LNCaP clone FGC (cell line): ENCODE measurements around the gene FIBCD1.

ENCODE experiments used
- DNase-seq: peaks from one replicate; pipeline ENCODE4 v3.0.0-alpha.2; 2011; ENCODE audit warnings: low read depth
- H3K4me3 ChIP-seq: 2 replicates; pipeline ENCODE4 v1.5.1; 2011; ENCODE audit warnings: mild to moderate bottlenecking, low read depth, low read length, control low read depth
- CTCF ChIP-seq: IDR thresholded peaks from 2 replicates; pipeline ENCODE4 v1.5.1; 2012; ENCODE audit warnings: mild to moderate bottlenecking; ENCODE audit not compliant: control insufficient read depth, insufficient read depth; ENCODE audit errors: extremely low read depth

FIBCD1 gene

GRCh38 chr9:130981002-130981755 is 42.1 kb upstream of the FIBCD1 start:
- H3K4me3 ChIP-seq: no peak overlapping the region
- DNase-seq: no peak
- no peak for TF ChIP-seq CTCF

GRCh38 chr9:130980526-130980925 is 41.5 kb upstream of the FIBCD1 start:
- no peak for DNase-seq
- H3K4me3 ChIP-seq: no peak overlapping the region
- TF ChIP-seq CTCF: no peak

GRCh38 chr9:130979591-130980385 is 40.7 kb upstream of the FIBCD1 start:
- no peak for TF ChIP-seq CTCF
- no peak for DNase-seq
- no peak overlapping the region for H3K4me3 ChIP-seq

- TF ChIP-seq CTCF: no peak
- H3K4me3 ChIP-seq: no peak overlapping the region
- no peak for DNase-seq
Measured at GRCh38 chr9:130977811-130978221, 38.8 kb upstream of the FIBCD1 start.

GRCh38 chr9:130975932-130976841 is 37.1 kb upstream of the FIBCD1 start:
- no peak for TF ChIP-seq CTCF
- DNase-seq: no peak
- H3K4me3 ChIP-seq: no peak overlapping the region

GRCh38 chr9:130975156-130975555 is 36.1 kb upstream of the FIBCD1 start:
- TF ChIP-seq CTCF: no peak
- H3K4me3 ChIP-seq: no peak overlapping the region
- no peak for DNase-seq
